Muscle layer of duodenum (tissue), 2 donors: Measurements from ENCODE around the gene GFAP.
A peak's percentile ranks its signal among the peaks of the same experiment; 100 is the strongest.

Experiments used
- H3K27ac ChIP-seq: one replicate; pipeline ENCODE4 v1.7.0; 2013; ENCODE audit warnings: mild to moderate bottlenecking, low read length
- H3K27me3 ChIP-seq: one replicate; pipeline ENCODE4 v1.7.0; 2013; ENCODE audit warnings: low read depth, mild to moderate bottlenecking, control low read depth, low read length
- H3K36me3 ChIP-seq, 2 donors: one replicate each; pipeline ENCODE4 v1.7.0; 2013; ENCODE audit warnings: low read length in 2 of 2, control low read depth in 1 of 2, mild to moderate bottlenecking in 1 of 2; ENCODE audit not compliant: insufficient read depth in 2 of 2, control insufficient read depth in 1 of 2
- H3K4me1 ChIP-seq, 2 donors: one replicate each; pipeline ENCODE4 v1.7.0; 2013; ENCODE audit warnings: low read length in 2 of 2, mild to moderate bottlenecking in 2 of 2, control low read depth in 1 of 2, moderate library complexity in 1 of 2; ENCODE audit not compliant: insufficient read depth in 2 of 2, control insufficient read depth in 1 of 2
- H3K4me3 ChIP-seq, 2 donors: one replicate each; pipeline ENCODE4 v1.7.0; 2013; ENCODE audit warnings: low read length in 2 of 2, low read depth in 1 of 2, mild to moderate bottlenecking in 1 of 2
- H3K9me3 ChIP-seq, 2 donors: one replicate each; pipeline ENCODE4 v1.7.0; 2013; ENCODE audit warnings: low read length in 2 of 2, control low read depth in 1 of 2, mild to moderate bottlenecking in 1 of 2; ENCODE audit not compliant: control insufficient read depth in 1 of 2
- donor health status: healthy.

Gene GFAP

DNA sequence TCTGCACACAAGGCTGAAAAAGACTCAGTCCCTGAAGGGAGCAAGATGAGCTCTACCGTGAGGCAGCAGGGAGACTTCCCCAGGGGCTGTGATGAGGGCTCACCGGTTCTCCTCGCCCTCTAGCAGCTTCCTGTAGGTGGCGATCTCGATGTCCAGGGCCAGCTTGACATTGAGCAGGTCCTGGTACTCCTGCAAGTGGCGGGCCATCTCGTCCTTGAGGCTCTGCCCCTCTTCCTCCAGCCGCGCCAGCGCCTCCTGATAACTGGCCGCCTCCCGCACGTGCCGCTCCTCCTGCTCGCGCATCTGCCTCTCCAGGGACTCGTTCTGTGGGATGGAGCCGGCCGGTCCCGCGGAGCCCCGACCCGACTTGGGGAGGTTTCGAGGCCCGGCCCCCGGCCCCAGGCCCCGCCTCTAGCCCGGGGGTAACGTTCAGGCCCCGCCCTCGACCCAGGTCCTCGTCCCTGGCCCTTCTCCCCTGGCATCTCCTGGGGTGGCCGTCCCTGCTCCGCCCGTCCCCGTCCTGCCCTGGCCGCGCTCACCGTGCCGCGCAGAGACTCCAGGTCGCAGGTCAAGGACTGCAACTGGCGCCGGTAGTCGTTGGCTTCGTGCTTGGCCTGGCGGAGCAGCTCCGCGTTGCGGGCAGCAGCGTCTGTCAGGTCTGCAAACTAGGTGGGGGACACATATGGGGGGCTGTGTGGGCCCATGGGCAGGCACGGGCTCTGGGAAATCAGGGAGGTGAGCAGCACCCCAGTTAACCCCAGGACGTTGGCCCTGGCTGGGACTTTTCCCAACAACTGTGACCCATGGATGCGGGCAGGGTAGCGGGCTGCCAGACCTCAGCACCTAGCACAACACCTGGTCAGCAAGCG is 3.9 kb downstream of the GFAP start:
- Histone ChIP-seq H3K36me3 (no peaks in the 10 kb centered on the region), H3K27me3 (peaks cover 4% of the 10 kb centered on the region), H3K4me3 (peak overlapping the region in 1 of 2 donors; percentile 53), H3K9me3 (no peaks in the 10 kb centered on the region), H3K27ac (no peak overlapping the region), H3K4me1 (peaks cover 1 to 13% of the 10 kb centered on the region in 2 donors)

DNA sequence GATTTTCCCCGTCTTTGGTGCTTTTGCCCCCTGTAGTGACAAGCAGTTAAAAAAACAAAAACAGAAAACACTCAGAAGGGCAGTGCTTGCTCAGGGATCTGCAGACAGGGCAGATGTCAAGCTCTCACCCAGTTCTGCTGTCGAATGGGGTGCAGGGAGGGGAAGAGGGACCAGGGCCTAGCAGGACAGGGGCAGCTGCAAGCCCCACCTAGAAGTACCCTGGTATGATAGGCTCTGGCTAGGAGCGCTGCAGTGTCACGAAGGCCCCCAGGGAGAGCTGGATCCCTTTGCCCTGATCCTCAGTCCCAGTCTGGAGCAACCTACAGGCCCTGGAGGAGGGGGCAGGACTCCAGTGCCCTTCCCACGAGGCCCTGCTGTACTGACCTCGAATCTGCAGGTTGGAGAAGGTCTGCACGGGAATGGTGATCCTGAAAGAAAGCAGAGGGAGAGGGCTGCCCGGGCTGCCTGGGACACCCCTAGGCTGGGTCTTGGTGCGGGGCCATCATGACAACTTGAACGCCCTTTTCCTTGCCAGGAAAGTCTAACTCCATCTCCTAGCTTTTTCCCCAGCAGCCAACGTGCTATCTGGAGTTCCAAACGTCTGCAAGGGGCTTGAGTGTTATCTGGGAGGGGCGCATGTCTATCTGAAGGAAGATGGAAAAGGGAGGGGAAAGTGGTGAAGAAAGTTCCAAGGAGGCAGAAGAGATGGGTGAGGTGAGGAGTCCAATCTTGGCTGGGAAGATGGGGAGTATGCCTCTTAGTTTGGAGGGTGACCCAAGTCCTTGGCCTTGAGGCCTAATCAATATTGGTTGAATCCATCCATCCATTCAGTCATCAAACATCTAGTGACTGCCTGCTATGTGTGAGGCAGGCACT is 4.8 kb downstream of the GFAP start:
- Histone ChIP-seq H3K9me3 (no peaks in the 10 kb centered on the region), H3K4me1 (peaks cover 8 to 10% of the 10 kb centered on the region in 2 donors), H3K27me3 (peaks cover 4% of the 10 kb centered on the region), H3K27ac (no peak overlapping the region), H3K4me3 (no peak overlapping the region), H3K36me3 (no peaks in the 10 kb centered on the region)

DNA sequence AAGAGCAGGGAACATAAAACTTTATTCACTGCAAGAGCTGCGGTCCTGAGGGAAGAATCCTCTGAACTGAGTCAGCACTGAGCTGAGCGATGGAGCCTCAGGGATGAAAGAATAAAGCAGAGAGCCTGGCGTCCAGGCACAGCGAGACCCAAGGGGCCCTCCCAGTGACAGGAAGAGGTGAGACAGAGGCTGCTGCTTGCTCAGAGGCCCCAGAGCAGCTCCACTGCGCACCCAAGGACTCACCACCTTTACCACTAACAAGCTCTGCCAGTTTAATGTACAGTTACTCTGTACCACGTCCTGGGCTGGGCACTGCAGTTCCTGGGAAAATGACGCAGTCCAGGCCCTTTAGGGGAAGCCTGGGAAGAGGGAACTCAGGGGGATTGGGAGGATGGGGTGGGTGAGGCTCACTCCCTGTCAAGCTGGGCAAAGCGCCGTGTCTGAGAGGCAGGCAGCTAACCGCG is 5.6 kb downstream of the GFAP start:
- H3K4me1 ChIP-seq, result peaks cover 8 to 10% of the 10 kb centered on the region in 2 donors
- no peaks in the 10 kb centered on the region for H3K9me3 ChIP-seq
- no peak overlapping the region for H3K4me3 ChIP-seq
- H3K27ac ChIP-seq, result no peak overlapping the region
- no peaks in the 10 kb centered on the region for H3K36me3 ChIP-seq
- H3K27me3 ChIP-seq, result peaks cover 4% of the 10 kb centered on the region

DNA sequence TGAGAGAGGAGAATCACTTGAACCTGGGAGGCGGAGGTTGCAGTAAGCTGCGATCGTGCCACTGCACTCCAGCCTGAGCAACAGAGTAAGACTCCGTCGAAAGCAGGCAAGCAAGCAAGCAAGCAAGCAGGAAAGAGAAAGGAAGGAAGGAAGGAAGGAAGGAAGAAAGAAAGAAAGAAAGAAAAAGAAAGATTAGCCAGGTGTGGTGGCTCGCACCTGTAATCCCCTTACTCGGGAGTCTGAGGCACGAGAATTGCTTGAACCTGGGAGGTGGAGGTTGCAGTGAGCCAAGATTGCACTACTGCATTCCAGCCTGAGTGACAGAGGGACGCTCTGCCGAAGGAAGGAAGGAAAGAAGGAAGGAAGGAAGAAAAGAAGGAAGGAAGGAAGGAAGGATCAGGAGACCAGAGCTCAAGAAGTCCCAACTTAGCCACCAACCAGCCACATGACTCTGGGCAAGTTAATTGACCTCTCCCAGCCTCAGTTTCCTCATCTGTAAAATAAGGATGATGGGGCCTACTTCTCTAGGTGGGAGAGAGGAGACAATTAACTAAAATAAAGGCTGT is 6.5 kb downstream of the GFAP start:
- H3K4me3 ChIP-seq, result no peak overlapping the region
- no peaks in the 10 kb centered on the region for H3K36me3 ChIP-seq
- H3K4me1 ChIP-seq, result peaks cover 8 to 10% of the 10 kb centered on the region in 2 donors
- no peak overlapping the region for H3K27ac ChIP-seq
- H3K9me3 ChIP-seq, result no peaks in the 10 kb centered on the region
- peaks cover 4% of the 10 kb centered on the region for H3K27me3 ChIP-seq

DNA sequence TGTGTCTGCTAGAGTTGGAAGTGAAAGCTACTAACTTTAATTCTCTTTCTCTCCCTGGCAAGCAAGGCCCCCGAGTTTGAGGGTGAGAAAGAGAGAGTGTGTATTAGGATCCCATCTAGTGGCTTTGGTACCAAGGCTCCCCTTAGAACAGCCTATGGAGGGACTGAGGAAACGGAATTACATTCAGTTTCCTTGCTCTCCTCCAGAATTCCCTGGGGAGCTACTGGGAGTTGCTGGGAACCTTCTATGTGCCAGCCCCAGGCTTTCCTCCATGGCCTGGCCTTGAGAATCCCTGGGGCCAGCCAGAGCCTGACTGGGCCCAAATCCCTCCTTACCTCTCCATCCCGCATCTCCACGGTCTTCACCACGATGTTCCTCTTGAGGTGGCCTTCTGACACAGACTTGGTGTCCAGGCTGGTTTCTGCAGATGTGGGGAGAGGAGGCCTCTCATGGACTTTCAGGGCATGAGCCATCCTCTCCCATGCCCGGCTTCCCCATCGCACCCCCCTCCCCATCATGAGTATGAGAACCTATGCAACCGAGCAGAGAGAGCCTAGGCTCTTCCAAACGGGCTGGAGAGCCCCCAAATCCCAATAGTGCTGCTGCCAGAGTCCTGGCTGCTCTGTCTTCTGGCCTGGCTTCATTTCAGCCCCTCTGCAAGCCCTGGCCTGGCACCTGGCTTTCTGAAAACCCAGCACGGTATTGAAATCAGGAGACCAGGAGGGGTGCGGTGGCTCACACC is 7.4 kb downstream of the GFAP start:
- H3K27ac ChIP-seq, result no peak overlapping the region

DNA sequence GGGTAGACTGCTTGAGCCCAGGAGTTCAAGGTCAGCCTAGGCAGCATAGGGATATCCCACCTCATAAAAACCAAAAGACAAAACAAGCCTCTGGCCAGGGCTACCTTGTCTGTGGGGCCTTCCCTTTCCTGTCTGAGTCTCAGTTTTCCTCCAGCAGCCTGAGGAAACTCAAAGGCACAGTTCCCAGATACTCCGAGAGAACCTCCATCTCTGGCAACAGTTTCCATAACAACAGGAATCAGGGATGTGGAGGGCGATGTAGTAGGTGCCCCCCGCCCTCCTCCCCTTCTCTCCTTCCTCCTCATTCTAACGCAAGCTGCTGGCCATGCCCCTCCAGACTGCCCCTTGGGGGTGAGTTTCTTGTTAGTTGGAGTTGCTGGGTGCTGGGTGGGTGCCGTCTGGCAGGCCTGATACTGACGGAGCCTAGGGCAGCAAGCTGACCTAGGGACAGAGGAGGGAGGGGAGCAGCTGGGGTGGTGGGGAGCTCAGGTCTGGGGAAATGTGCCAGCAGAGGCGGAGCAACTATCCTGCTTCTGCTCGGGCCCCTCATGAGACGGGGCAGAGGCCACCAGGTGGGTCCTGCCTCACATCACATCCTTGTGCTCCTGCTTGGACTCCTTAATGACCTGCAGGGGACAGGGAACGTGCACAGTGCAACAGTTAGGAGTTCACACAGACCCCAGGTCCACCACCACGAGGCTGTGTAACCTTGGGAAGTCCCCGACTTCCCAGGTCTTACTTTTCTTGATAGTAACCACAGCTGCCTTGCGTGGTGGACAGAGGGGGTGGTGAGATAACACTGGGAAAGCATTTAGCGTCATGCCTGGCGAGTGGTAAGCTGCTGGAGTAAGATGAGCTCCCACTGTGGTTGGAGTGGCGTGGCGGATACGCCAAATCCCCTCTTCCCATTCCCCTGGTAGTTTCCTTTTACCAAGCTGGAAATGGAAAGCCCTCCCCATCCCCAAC is 8.3 kb downstream of the GFAP start:
- H3K9me3 ChIP-seq, result no peaks in the 10 kb centered on the region
- peaks cover 8 to 10% of the 10 kb centered on the region in 2 donors for H3K4me1 ChIP-seq
- H3K27ac ChIP-seq, result no peak overlapping the region
- no peak overlapping the region for H3K4me3 ChIP-seq
- no peaks in the 10 kb centered on the region for H3K36me3 ChIP-seq
- H3K27me3 ChIP-seq, result no peaks in the 10 kb centered on the region

More for the DNA sequence above, 7.4 kb downstream of the GFAP start:
- H3K9me3 ChIP-seq, result no peaks in the 10 kb centered on the region
- H3K27me3 ChIP-seq, result peaks cover 4% of the 10 kb centered on the region
- no peaks in the 10 kb centered on the region for H3K36me3 ChIP-seq
- peaks cover 8 to 10% of the 10 kb centered on the region in 2 donors for H3K4me1 ChIP-seq
- no peak overlapping the region for H3K4me3 ChIP-seq

DNA sequence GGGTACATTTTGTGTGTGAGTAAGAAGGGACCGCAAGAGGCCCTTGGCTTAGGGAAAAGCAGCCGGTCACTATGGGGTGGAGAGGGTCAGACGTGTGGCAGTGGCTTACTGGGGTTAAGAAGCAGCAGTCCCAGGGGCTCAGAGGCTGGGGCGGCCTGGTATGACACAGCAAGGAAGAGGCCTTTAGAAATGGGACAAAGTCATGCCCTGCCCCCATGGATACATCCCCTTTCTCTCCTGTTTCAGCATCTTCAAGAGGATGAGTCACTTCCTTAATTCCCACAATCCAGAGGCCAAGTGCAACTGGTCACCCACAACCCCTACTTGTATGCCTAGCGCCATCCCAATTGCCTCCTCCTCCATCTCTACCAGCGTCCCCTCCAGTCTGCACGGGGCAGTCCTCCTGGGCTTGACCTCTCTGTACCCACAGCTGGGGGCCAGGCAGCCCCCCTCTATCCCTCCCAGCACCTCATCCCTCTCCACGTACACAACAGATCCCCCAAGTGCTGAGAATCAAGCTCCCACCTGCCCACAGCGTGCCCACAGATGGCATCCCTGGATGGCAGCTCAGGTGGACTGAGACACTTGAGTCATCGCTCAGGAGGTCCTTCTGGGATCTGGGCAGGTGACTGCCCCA is 9.2 kb downstream of the GFAP start:
- peaks cover 2 to 8% of the 10 kb centered on the region in 2 donors for H3K4me1 ChIP-seq
- peak overlapping the region; percentile 39 for H3K27ac ChIP-seq
- H3K27me3 ChIP-seq, result no peaks in the 10 kb centered on the region
- no peaks in the 10 kb centered on the region for H3K36me3 ChIP-seq
- H3K4me3 ChIP-seq, result no peak overlapping the region
- no peaks in the 10 kb centered on the region for H3K9me3 ChIP-seq

DNA sequence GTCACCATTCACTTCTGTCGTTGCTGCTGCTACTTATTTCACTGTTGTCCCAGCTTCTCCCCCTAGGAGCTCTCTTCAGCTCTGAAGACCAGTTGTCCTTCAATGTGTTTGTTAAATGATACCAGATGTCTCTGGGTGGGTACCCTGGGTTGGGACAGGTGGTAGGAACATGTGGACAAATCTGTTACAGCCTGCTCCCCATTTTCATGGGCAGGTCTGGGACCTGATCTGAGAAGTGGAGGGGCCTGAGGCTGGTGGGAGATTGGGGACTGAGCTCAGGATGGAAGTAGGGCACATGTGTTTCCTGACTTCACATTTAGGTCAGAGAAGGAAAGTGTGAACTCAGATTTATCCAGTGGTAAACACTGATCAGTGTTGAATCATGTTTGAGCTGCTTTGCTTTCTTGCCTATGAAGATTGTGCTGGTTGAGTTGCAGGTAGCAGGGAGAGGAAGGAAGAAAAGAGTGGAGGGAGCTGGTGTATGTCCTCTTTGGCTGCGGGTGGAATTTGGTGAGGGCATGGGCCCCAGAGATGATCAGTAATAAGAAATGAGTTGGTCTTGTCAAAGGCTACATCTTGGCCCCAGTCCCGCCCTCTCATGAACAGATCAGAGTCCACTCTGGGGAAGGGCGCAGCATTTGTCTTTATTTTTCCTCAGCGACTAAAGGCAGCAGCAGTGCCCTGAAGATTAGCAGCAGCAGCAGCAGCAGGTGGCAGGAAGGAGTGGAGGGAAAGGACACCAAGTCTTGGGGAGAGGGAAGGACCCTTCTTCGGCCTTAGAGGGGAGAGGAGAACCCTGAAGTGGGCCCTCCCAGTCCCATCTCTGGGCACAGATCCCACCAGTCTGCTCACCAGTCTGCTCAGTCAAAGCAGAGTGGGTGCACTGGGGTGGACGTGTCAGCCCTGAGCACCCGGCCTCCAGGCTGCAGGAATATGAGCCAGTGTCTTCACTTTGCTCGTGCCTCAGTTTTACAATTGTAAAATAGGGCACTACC is 10.0 kb downstream of the GFAP start:
- no peaks in the 10 kb centered on the region for H3K36me3 ChIP-seq
- no peaks in the 10 kb centered on the region for H3K9me3 ChIP-seq
- H3K27ac ChIP-seq, result peak overlapping the region; percentile 39
- peaks cover 7 to 16% of the 10 kb centered on the region in 2 donors for H3K4me1 ChIP-seq
- H3K27me3 ChIP-seq, result no peaks in the 10 kb centered on the region
- H3K4me3 ChIP-seq, result no peak overlapping the region
